Fibroblast of skin of left quadriceps (primary cell): Measurements from ENCODE around the gene STAG1.
A peak's percentile ranks its signal among the peaks of the same experiment; 100 is the strongest.
"Not testable (repeated sequence)": the region's sequence is repeated elsewhere in the genome, so short reads cannot be mapped to it uniquely, and the experiment has no call there.

ENCODE experiments used
- DNase-seq, 2 experiments: peaks; one replicate each; pipeline ENCODE4 v3.0.0-alpha.2; 2013; ENCODE audit warnings: low read depth in 2 of 2

The STAG1 gene

DNA sequence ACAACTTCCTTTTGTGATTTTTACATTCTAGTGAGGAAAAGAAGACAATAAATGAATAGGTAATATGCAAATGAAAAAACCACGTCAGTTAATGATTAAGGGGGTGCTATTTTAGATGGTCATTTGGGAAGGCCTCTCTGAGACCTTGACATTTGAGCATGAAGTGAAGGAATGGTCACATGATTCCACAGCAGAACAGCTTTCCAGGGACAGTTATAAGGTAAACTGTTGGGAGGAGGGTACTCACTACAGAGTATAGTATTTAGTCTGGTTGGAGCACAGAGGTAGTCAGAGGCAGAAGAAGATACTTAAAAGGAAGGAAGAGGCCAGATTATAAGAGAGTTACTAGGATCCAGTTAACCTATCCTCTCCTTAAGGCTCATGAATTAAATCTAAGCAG, 246.5 kb downstream of the STAG1 start:
- no peak for DNase-seq

GRCh38 chr3:136503056-136503455, 249.1 kb downstream of the STAG1 start:
- no peak for DNase-seq

- no peak for DNase-seq
These were observed 253.2 kb downstream of the STAG1 start for GRCh38 chr3:136498919-136499447.

DNA sequence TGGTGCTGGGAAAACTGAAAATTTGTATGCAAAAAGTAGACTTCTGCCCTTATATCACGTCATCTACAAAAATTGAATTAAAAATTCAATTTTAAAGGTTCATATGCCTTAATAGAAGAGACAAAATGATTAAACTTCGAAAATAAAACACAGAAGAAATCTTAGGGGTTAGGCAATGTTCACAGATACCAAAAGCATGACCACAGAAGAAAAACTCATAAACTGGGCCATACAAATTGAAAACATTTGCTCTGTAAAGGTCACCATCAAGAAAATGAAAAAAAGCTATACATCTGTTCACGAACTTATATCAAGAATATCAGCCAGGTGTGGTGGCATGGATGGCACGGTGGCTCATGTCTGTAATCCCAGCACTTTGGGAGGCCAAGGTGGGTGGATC, 257.0 kb downstream of the STAG1 start:
- DNase-seq = no peak

DNA sequence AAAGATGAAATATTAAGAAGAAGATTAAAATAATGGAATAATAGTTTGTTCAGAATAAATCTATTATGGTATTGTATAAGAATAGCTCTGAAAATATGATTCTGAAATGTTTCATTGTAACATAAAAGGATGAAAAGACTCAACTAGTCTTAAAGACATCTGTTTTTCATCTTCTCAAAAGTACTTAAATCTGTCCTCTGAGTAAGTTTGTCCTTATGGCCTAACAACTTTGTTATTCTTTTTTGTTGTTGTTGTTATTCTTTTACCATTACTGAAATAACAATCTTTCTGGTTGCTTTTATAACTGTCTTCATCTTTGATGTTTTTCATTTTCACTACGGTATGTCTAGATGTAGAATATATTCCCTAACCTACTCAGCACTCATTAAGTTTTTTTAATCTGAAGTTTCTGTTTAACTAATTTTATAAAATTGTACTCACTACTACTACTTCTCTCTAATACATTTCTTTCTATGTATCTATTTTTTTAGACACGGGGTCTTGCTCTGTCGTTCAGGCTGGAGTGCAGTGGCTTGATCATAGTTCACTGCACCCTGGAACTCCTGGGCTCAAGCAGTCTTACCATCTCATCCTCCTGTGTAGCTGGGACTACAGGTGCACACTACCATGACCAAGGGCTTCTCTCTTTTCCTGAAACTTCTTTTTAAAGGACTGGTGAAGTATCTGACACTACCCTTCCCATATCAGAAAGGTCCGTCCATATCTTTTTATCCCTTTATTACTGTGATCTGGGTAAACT, 261.4 kb downstream of the STAG1 start:
- no peak for DNase-seq

GRCh38 chr3:136485777-136486176, 266.4 kb downstream of the STAG1 start:
- no peak for DNase-seq

GRCh38 chr3:136476280-136476679, 275.9 kb downstream of the STAG1 start:
- DNase-seq = no peak

- not testable (repeated sequence) for DNase-seq
These were observed 277.3 kb downstream of the STAG1 start for GRCh38 chr3:136474876-136475275.

DNA sequence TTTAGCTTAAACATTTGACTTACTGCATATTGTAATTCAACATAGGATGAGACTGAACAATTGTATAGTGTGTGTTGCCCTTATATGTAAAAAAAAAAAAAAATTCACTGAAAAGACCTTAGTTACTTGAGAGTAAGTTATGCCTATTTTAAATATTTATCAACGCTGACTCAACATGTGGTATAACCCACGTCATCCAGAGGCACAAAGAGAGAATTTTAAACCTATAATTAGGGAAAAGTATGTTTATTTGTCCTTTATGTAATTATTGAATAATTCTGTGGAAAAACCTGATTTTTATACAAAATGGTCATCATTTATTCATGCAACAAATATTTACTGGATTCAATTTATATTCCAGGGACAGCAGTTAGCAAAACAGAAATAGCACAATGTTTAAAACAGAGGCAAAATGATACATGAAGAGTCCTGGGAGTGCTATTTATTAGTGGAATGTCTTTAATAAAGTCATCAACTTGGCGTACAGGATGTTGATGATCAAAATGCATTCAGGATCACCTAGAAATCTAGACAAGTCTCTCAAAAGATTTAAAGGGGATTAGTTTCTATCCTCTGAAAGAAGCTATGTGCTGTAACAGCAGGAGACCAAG, 278.4 kb downstream of the STAG1 start:
- DNase-seq = peak; percentile 28 to 37

- DNase-seq = no peak
These were observed 286.9 kb downstream of the STAG1 start for GRCh38 chr3:136465296-136465695.

DNA sequence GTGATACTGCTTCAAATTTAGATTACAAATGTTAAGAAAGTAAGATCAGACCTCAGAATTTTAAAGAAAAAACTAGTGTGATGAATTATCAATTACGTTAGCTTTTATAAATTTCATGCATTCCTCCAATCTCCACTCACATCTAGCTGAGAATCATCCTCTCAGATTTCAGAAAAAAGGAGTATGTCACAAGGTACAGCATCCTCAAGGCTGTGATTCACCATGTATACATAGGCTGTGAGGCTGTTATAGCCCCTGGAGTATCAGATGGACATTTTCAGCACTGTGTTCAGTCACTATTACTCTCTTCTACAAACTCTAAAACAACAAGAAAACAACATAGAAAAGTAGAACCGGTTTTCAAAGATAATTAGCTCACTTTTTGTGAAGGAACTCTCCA, 287.7 kb downstream of the STAG1 start:
- DNase-seq = peak in 1 of 2 experiments; percentile 2

DNA sequence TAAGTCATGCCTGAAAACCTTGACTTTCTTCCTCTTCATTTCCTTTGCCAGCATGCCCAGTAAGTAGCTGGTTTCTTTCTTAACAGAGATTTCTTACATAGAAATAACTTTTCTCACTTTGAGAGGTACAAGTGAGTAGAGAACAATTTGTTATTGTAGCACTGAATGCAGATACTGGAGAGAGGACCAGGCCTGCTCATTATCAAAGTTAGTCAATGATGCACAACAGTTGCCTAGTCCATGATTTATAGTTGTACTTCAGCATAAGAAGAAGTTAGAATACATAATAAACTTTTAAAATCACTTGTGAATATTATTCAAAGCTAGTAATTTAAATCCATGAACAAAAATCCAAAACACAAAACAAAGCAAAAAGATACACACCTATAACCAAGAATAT, 289.0 kb downstream of the STAG1 start:
- DNase-seq = no peak

GRCh38 chr3:136457793-136458192, 294.4 kb downstream of the STAG1 start:
- no peak for DNase-seq

- DNase-seq = no peak
These were observed 296.0 kb downstream of the STAG1 start for GRCh38 chr3:136456196-136456595.

DNA sequence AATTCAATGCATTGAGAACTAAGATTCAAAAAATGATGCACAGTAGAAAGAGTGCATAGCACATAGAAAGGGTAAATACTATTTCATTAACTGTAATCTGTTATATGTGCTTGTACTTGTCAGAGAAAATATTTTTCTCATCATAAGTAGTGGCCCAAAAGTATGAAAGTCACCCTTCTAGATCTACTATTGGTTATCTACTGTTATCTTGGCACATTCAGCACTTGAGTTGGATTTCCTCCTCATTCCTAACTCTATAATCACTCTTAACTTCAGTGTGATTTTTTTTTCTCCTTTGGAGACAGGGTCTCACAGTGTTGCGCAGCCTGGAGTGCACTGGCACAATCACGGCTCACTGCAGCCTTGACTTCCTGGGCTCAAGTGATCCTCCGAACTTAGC, 307.6 kb downstream of the STAG1 start:
- no peak for DNase-seq

GRCh38 chr3:136437043-136437442, 315.1 kb downstream of the STAG1 start:
- DNase-seq = no peak

- DNase-seq = no peak
These were observed 317.7 kb downstream of the STAG1 start for GRCh38 chr3:136434429-136434828.

DNA sequence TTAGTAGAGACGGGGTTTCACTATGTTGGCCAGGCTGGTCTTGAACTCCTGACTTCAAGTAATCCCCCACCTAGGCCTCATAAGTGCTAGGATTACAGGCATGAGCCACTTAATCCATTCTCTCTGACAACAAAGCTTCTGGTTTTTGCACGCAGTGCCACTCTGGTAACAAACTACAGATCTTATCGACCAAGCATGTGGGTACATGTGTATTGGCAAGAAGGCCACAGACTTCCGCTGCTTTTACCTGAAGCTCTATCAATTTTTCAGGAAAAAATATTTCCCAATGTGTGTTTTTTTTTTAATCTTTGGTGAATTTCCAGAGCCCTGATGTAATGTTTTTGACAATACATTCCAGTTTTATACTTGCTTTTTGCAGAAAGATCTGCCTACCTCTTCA, 319.5 kb downstream of the STAG1 start:
- DNase-seq = no peak

- DNase-seq = no peak
These were observed 324.0 kb downstream of the STAG1 start for GRCh38 chr3:136428167-136428566.

DNA sequence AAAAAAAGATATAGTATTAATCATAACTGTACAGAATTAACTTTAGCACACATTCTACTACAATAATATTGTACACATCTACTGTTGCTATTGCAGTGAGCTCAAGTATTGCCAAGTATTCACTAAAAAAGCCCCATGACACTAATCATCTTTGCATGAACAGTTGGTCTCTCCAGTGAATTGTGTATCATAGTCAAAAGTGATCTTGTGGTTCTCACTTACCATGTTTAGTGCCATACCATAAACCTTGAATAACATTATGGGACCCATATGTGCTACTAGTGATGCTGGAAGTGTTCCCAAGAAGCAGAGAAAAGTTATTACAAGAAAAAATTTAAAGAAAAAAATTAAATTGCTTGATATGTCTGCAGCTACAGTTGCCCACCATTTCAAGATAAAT, 324.9 kb downstream of the STAG1 start:
- DNase-seq = no peak

- no peak for DNase-seq
These were observed 337.7 kb downstream of the STAG1 start for GRCh38 chr3:136414476-136414875.

DNA sequence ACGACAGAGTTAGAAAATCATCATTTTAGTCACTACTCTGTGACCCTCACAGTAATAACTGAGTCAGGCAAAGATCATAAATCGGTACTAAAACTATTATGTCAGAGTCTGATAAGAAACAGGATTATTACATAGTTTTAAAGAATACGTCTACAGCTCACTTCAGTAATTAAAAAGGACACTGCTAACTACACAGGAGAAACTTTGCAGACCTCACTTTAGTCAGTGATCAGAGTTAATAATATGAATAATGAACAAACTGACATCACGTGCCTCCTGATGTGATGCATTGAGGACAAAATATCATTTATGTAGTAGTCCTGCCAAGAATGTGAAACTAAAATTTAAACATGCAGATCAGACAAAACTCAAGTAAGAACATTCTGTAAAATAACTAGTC, 339.9 kb downstream of the STAG1 start:
- DNase-seq = no peak

GRCh38 chr3:136409549-136409948, 342.6 kb downstream of the STAG1 start:
- DNase-seq = no peak
